Suprapubic skin (tissue), 4 donors: Measurements from ENCODE around the gene PANK4. TPM values are rescaled to one million over a fixed set of nuclear protein-coding genes. Genes with fewer than 3 reads are reported as not detected.

ENCODE experiments used
- DNase-seq, 2 donors: peaks; one replicate each; pipeline ENCODE4 v3.0.0-alpha.2; 2019; ENCODE audit warnings: low spot score in 2 of 2
- H3K27ac ChIP-seq: fragments of 200-600 bp; sonication (generic); one replicate; pipeline ENCODE4 v1.5.1; 2019
- H3K27me3 ChIP-seq: fragments of 200-600 bp; sonication (generic); one replicate; pipeline ENCODE4 v1.5.1; 2019
- H3K36me3 ChIP-seq: fragments of 200-600 bp; sonication (generic); one replicate; pipeline ENCODE4 v1.5.1; 2019
- H3K4me1 ChIP-seq: fragments of 200-600 bp; sonication (generic); one replicate; pipeline ENCODE4 v1.5.1; 2019
- H3K4me3 ChIP-seq: fragments of 200-600 bp; sonication (generic); one replicate; pipeline ENCODE4 v1.5.1; 2019; ENCODE audit warnings: mild to moderate bottlenecking
- H3K9me3 ChIP-seq: fragments of 200-600 bp; sonication (generic); one replicate; pipeline ENCODE4 v1.5.1; 2019
- EP300 ChIP-seq: sonication (generic); formaldehyde crosslinking; IDR thresholded peaks from one replicate; pipeline ENCODE4 v1.6.1; 2017; ENCODE audit warnings: antibody characterized with exemption
- POLR2A ChIP-seq, 2 donors: fragments of 450-650 bp; IDR thresholded peaks; one replicate each; pipeline ENCODE4 v1.6.1; 2017; ENCODE audit warnings: antibody characterized with exemption in 2 of 2, mild to moderate bottlenecking in 2 of 2, moderate library complexity in 2 of 2
- POLR2AphosphoS5 ChIP-seq, 3 donors: sonication (generic); formaldehyde crosslinking; IDR thresholded peaks; one replicate each; pipeline ENCODE4 v1.6.1; 2017; ENCODE audit warnings: antibody characterized with exemption in 3 of 3
- WGBS: methylation state at CpG from one replicate; pipeline ENCODE4 v1.1.5; 2018; 5-methylcytosine and 5-hydroxymethylcytosine counted together
- total RNA-seq, 4 donors: library from RNA; depleted of rRNA; stranded (reverse); fragments of >200 nt; gene quantifications; one replicate each; pipeline ENCODE4 v1.1.0, GENCODE V29; 2016
- TF ChIP-seq, protein P1 (sequence below), 2 donors: fragments of 200-600 bp in 1 of 2; fragments of 450-650 bp in 1 of 2; sonication (generic) in 1 of 2; IDR thresholded peaks; one replicate each; pipeline ENCODE4 v1.5.1; 2016 to 2019; ENCODE audit warnings: antibody characterized with exemption in 2 of 2, mild to moderate bottlenecking in 1 of 2, moderate library complexity in 1 of 2

The PANK4 gene
- total RNA-seq, 4 donors from 2014 or later: 17.7 to 36.0 (median 29.7) TPM

GRCh38 chr1:2476061-2476999 lies 50.1 kb downstream of the PANK4 start, which contains the start of gene PLCH2:
Gene PLCH2 (plus strand): TSS chr1:2476289. CDS start chr1:2476589, 300 bp downstream.
- Histone ChIP-seq H3K27me3 (peaks cover 24% of the 10 kb centered on the region), H3K27ac (no peak within 1 kb of the TSS), H3K4me3 (no peak within 1 kb of the TSS), H3K4me1 (peaks cover 25% of the 10 kb centered on the region), H3K36me3 (no peaks in the 10 kb centered on the region), H3K9me3 (no peaks in the 10 kb centered on the region)
- whole genome bisulfite sequencing: 80% methylated on average over 1 of the region's 34 CpGs
- TF ChIP-seq EP300 (no peak), POLR2AphosphoS5 (IDR thresholded peaks at IDR 0.05) (no peak), POLR2A (IDR thresholded peaks at IDR 0.05) (no peak)
- TF ChIP-seq, protein P1, sequence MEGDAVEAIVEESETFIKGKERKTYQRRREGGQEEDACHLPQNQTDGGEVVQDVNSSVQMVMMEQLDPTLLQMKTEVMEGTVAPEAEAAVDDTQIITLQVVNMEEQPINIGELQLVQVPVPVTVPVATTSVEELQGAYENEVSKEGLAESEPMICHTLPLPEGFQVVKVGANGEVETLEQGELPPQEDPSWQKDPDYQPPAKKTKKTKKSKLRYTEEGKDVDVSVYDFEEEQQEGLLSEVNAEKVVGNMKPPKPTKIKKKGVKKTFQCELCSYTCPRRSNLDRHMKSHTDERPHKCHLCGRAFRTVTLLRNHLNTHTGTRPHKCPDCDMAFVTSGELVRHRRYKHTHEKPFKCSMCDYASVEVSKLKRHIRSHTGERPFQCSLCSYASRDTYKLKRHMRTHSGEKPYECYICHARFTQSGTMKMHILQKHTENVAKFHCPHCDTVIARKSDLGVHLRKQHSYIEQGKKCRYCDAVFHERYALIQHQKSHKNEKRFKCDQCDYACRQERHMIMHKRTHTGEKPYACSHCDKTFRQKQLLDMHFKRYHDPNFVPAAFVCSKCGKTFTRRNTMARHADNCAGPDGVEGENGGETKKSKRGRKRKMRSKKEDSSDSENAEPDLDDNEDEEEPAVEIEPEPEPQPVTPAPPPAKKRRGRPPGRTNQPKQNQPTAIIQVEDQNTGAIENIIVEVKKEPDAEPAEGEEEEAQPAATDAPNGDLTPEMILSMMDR (IDR thresholded peaks at IDR 0.05): no peak
- DNase-seq: no peak

GRCh38 chr1:2475571-2475970 lies 50.8 kb downstream of the PANK4 start:
- 67% methylated on average over 3 of the region's 12 CpGs for WGBS
- peaks cover 18% of the 10 kb centered on the region for H3K4me1 ChIP-seq
- H3K4me3 ChIP-seq: no peak overlapping the region
- H3K27ac ChIP-seq: no peak overlapping the region
- no peak for DNase-seq
- no peaks in the 10 kb centered on the region for H3K36me3 ChIP-seq
- peaks cover 31% of the 10 kb centered on the region for H3K27me3 ChIP-seq
- H3K9me3 ChIP-seq: no peaks in the 10 kb centered on the region
- no peak for TF ChIP-seq EP300
- no peak for TF ChIP-seq POLR2A (IDR thresholded peaks at IDR 0.05)
- TF ChIP-seq POLR2AphosphoS5 (IDR thresholded peaks at IDR 0.05): no peak
- TF ChIP-seq, protein P1 (IDR thresholded peaks at IDR 0.05): no peak

- peaks cover 37% of the 10 kb centered on the region for H3K27me3 ChIP-seq
Measured at GRCh38 chr1:2474933-2475371, 51.4 kb downstream of the PANK4 start.

GRCh38 chr1:2474104-2474844 lies 52.1 kb downstream of the PANK4 start:
- H3K27me3 ChIP-seq: peaks cover 44% of the 10 kb centered on the region
- no peaks in the 10 kb centered on the region for H3K9me3 ChIP-seq
- no peak for TF ChIP-seq POLR2A (IDR thresholded peaks at IDR 0.05)
- TF ChIP-seq, protein P1 (IDR thresholded peaks at IDR 0.05): no peak
- WGBS: 82% methylated on average over 3 of the region's 17 CpGs
- peaks cover 7% of the 10 kb centered on the region for H3K4me1 ChIP-seq
- H3K27ac ChIP-seq: no peak overlapping the region
- no peak for DNase-seq
- H3K4me3 ChIP-seq: no peak overlapping the region
- no peaks in the 10 kb centered on the region for H3K36me3 ChIP-seq

More at GRCh38 chr1:2474933-2475371, 51.4 kb downstream of the PANK4 start:
- Histone ChIP-seq H3K4me3 (no peak overlapping the region), H3K4me1 (peaks cover 14% of the 10 kb centered on the region), H3K27ac (no peak overlapping the region), H3K36me3 (no peaks in the 10 kb centered on the region), H3K9me3 (no peaks in the 10 kb centered on the region)
- no peak for DNase-seq
- TF ChIP-seq POLR2AphosphoS5 (IDR thresholded peaks at IDR 0.05) (no peak), POLR2A (IDR thresholded peaks at IDR 0.05) (no peak), EP300 (no peak)
- TF ChIP-seq, protein P1 (IDR thresholded peaks at IDR 0.05): no peak
- WGBS: 52% methylated on average over 9 of the region's 13 CpGs

DNA sequence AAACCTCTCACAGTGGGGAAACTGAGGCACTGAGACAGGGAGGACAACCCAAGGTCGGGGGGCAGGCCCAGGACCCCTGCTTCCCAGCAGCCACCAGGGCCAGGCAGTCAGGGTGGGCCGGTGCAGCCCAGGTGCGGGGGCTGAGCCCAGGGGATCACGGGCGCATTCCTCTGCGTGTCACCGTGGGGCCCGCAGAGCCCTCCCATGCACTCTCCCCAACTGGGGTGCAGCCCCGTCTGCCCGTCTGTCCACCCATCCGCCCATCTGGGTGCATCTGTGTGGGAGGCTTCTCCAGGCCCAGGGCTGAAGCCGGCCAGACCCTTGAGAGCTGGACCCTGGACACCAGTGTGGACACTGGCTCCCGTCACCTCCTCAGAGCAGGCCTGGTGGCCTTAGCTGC lies 53.2 kb downstream of the PANK4 start:
- Histone ChIP-seq H3K27ac (no peak overlapping the region), H3K27me3 (peaks cover 55% of the 10 kb centered on the region), H3K9me3 (no peaks in the 10 kb centered on the region), H3K4me3 (no peak overlapping the region), H3K36me3 (no peaks in the 10 kb centered on the region), H3K4me1 (peaks cover 2% of the 10 kb centered on the region)
- no peak for DNase-seq
- WGBS: 90% methylated on average over 5 of the region's 13 CpGs
- TF ChIP-seq EP300: no peak
- TF ChIP-seq, protein P1 (IDR thresholded peaks at IDR 0.05): no peak
- TF ChIP-seq POLR2A (IDR thresholded peaks at IDR 0.05): no peak
- TF ChIP-seq POLR2AphosphoS5 (IDR thresholded peaks at IDR 0.05): no peak
